Measurements from ENCODE around the gene MAN1A1.

The MAN1A1 gene

GRCh38 chr6:119181046-119181445 lies 168.5 kb downstream of the MAN1A1 start:
- no peak overlapping the region for H3K27ac ChIP-seq (ENCODE audit: extremely low read depth, low read depth, low read length)
- POLR2A ChIA-PET: no interaction called here
- no peak for TF ChIP-seq ZNF121 (tag by site-specific recombination; IDR thresholded peaks at IDR 0.05)
- no peak for TF ChIP-seq ZFP69B (tag by site-specific recombination; IDR thresholded peaks at IDR 0.05)
- TF ChIP-seq ZNF175 (tag by site-specific recombination; IDR thresholded peaks at IDR 0.05): no peak
- no peak for TF ChIP-seq ZNF514 (tag by site-specific recombination; IDR thresholded peaks at IDR 0.05)
- peaks cover 3 to 38% of the 10 kb centered on the region in 2 experiments; a peak in 1 of 3 replicates for H3K36me3 ChIP-seq (ENCODE audit: control insufficient read depth in 2 of 2, insufficient read depth in 1 of 2, low read length in 2 of 2)
- H3K4me1 ChIP-seq (ENCODE audit: control insufficient read depth, insufficient read depth, low read length): no peaks in the 10 kb centered on the region
- CTCF ChIA-PET: interaction anchor here (0.5 to 0.7 kb wide), 3 partner anchors 20 to 164 kb away, joined by 3 to 4 read pairs (median 4); no protein-coding TSS in a partner anchor
- no peaks in the 10 kb centered on the region for H3K9me3 ChIP-seq (ENCODE audit: control insufficient read depth, insufficient read depth, low read depth, low read length)
- no peak overlapping the region for H3K4me3 ChIP-seq (ENCODE audit: low read depth, low read length)

- POLR2A ChIA-PET: no interaction called here
- CTCF ChIA-PET: interaction anchor here (0.6 kb wide), 1 partner anchor 876 kb away, joined by 3 read pairs; no protein-coding TSS in a partner anchor
- H3K9me3 ChIP-seq (ENCODE audit: control insufficient read depth, insufficient read depth, low read depth, low read length): no peaks in the 10 kb centered on the region
- peaks cover 3 to 32% of the 10 kb centered on the region in 2 experiments; a peak in 1 of 3 replicates for H3K36me3 ChIP-seq (ENCODE audit: control insufficient read depth in 2 of 2, insufficient read depth in 1 of 2, low read length in 2 of 2)
- H3K27ac ChIP-seq (ENCODE audit: extremely low read depth, low read depth, low read length): no peak overlapping the region
- no peaks in the 10 kb centered on the region for H3K4me1 ChIP-seq (ENCODE audit: control insufficient read depth, insufficient read depth, low read length)
- H3K4me3 ChIP-seq (ENCODE audit: low read depth, low read length): no peak overlapping the region
- TF ChIP-seq ZNF155 (tag by site-specific recombination; IDR thresholded peaks at IDR 0.05) (no peak), PRDM6 (tag by site-specific recombination; IDR thresholded peaks at IDR 0.05) (no peak)
These were observed 169.7 kb downstream of the MAN1A1 start for GRCh38 chr6:119179842-119180241.

GRCh38 chr6:119179062-119179461 lies 170.5 kb downstream of the MAN1A1 start:
- Histone ChIP-seq H3K27ac (ENCODE audit: extremely low read depth, low read depth, low read length) (no peak overlapping the region), H3K4me1 (ENCODE audit: control insufficient read depth, insufficient read depth, low read length) (no peaks in the 10 kb centered on the region; the same call in 1 of the 2 replicates), H3K36me3 (ENCODE audit: control insufficient read depth in 2 of 2, insufficient read depth in 1 of 2, low read length in 2 of 2) (peaks cover 3 to 28% of the 10 kb centered on the region in 2 experiments; a peak in 1 of 3 replicates), H3K4me3 (ENCODE audit: low read depth, low read length) (no peak overlapping the region), H3K9me3 (ENCODE audit: control insufficient read depth, insufficient read depth, low read depth, low read length) (no peaks in the 10 kb centered on the region)
- ChIA-PET POLR2A (no interaction called here), CTCF (interaction anchor here (0.7 kb wide), 1 partner anchor 1656 kb away, joined by 4 read pairs; no protein-coding TSS in a partner anchor)
- TF ChIP-seq ZXDB (tag by site-specific recombination; IDR thresholded peaks at IDR 0.05) (no peak), ZNF777 (tag by site-specific recombination; IDR thresholded peaks at IDR 0.05; ENCODE audit: borderline replicate concordance) (no peak), ZNF623 (tag by site-specific recombination; IDR thresholded peaks at IDR 0.05) (no peak), WT1 (tag by site-specific recombination; IDR thresholded peaks at IDR 0.05) (no peak)
- TF ChIP-seq, protein P1, sequence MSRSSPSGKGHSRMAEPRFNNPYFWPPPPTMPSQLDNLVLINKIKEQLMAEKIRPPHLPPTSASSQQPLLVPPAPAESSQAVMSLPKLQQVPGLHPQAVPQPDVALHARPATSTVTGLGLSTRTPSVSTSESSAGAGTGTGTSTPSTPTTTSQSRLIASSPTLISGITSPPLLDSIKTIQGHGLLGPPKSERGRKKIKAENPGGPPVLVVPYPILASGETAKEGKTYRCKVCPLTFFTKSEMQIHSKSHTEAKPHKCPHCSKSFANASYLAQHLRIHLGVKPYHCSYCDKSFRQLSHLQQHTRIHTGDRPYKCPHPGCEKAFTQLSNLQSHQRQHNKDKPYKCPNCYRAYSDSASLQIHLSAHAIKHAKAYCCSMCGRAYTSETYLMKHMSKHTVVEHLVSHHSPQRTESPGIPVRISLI (tag by site-specific recombination; IDR thresholded peaks at IDR 0.05): no peak

DNA sequence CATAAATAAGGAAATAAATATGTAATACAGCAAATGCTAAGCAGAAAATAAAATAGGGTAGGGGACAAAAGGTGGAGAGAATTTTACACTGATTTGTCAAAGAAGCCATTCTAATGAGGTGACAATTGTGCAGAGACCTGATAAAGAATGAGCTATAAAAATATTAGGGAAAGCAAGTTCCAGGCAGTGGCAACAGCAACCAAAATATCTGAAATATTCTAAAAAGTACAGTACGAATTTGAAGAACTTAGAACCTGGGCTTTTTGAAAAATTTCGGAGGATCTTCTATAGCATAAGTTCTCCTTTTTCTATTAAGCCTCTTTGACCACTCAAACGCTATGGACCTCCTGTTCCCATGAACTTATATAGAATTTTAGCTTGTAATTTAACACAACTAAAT lies 173.1 kb downstream of the MAN1A1 start:
- Histone ChIP-seq H3K36me3 (ENCODE audit: control insufficient read depth in 2 of 2, insufficient read depth in 1 of 2, low read length in 2 of 2) (peaks cover 0 to 18% of the 10 kb centered on the region in 2 experiments; a peak in 1 of 3 replicates), H3K9me3 (ENCODE audit: control insufficient read depth, insufficient read depth, low read depth, low read length) (no peaks in the 10 kb centered on the region), H3K27ac (ENCODE audit: extremely low read depth, low read depth, low read length) (no peak overlapping the region), H3K4me1 (ENCODE audit: control insufficient read depth, insufficient read depth, low read length) (peaks cover 6% of the 10 kb centered on the region), H3K4me3 (ENCODE audit: low read depth, low read length) (no peak overlapping the region)
- ChIA-PET CTCF (no interaction called here), POLR2A (no interaction called here)
- TF ChIP-seq ZNF501 (tag by site-specific recombination; IDR thresholded peaks at IDR 0.05): no peak
- no peak for TF ChIP-seq YY2 (tag by site-specific recombination; IDR thresholded peaks at IDR 0.05)

Measured in HEK293 (cell line).